Panc1 (cell line): ENCODE data around the gene MID1IP1. TPM values are rescaled to one million over a fixed set of nuclear protein-coding genes. Genes with fewer than 3 reads are reported as not detected.

Experiments used
- ATAC-seq: fragments of 200-7000 bp; cut with Tn5 transposase; 2 replicates; pipeline ENCODE4 v1.9.1; 2020; ENCODE audit warnings: mild to moderate bottlenecking, moderate library complexity
- BruUV-seq: library from RNA; stranded (reverse); fragments of 400-500 nt; replicated peaks from 2 replicates; lab custom pipeline; 2021; lab: Mats Ljungman, UMichigan
- CTCF ChIA-PET: fragments of 300-600 bp; sonication (Branson Sonifier 250); formaldehyde crosslinking; loops from one replicate; lab custom pipeline; 2022; ENCODE audit warnings: antibody characterized with exemption; lab: Charles Lee
- POLR2A ChIA-PET: fragments of 300-600 bp; sonication (Branson Sonifier 250); formaldehyde crosslinking; loops from one replicate; lab custom pipeline; 2022; ENCODE audit warnings: antibody characterized with exemption; lab: Charles Lee
- DNase-seq: peaks from one replicate; pipeline ENCODE4 v3.0.0-alpha.2; 2010; ENCODE audit warnings: low read depth, low spot score
- H3K27ac ChIP-seq: 2 replicates; pipeline ENCODE4 v1.5.1; 2011; ENCODE audit warnings: mild to moderate bottlenecking, low read length, inconsistent platforms
- H3K27me3 ChIP-seq: fragments of 200-500 bp; sonication (Bioruptor generic); 2 replicates; pipeline ENCODE4 v1.6.0; 2014; ENCODE audit warnings: low read length, inconsistent platforms; ENCODE audit not compliant: control insufficient read depth, insufficient read depth
- H3K36me3 ChIP-seq: fragments of 200-500 bp; sonication (Bioruptor generic); 2 replicates; pipeline ENCODE4 v1.5.1; 2014; ENCODE audit warnings: inconsistent platforms, mild to moderate bottlenecking, low read length, moderate library complexity; ENCODE audit not compliant: control insufficient read depth, insufficient read depth
- H3K4me1 ChIP-seq: 2 replicates; pipeline ENCODE4 v1.5.1; 2011; ENCODE audit warnings: inconsistent platforms, mild to moderate bottlenecking, low read length, moderate library complexity; ENCODE audit not compliant: control insufficient read depth, insufficient read depth
- H3K4me3 ChIP-seq, 2 experiments: 2 replicates each; pipeline ENCODE4 v1.5.1; 2011 to 2012; ENCODE audit warnings: low read depth in 2 of 2, low read length in 2 of 2, mild to moderate bottlenecking in 2 of 2, inconsistent platforms in 1 of 2, moderate library complexity in 1 of 2
- H3K9me3 ChIP-seq: fragments of 200-500 bp; sonication (Bioruptor generic); 2 replicates; pipeline ENCODE4 v1.5.1; 2014; ENCODE audit warnings: low read depth, mild to moderate bottlenecking, inconsistent platforms, low read length, moderate library complexity; ENCODE audit not compliant: control insufficient read depth, insufficient read depth
- CTCF ChIP-seq: fragments of 450-650 bp; IDR thresholded peaks from 2 replicates; pipeline ENCODE4 v1.5.1; 2017; ENCODE audit warnings: mild to moderate bottlenecking
- POLR2AphosphoS5 ChIP-seq: IDR thresholded peaks from 2 replicates; pipeline ENCODE4 v1.6.1; 2012; ENCODE audit warnings: mild to moderate bottlenecking, low read depth, low read length, moderate library complexity
- REST ChIP-seq, 2 experiments: IDR thresholded peaks; 2 replicates each; pipeline ENCODE4 v1.6.1; 2011 to 2012; ENCODE audit warnings: low read depth in 2 of 2, control low read depth in 1 of 2, low read length in 1 of 2, mild to moderate bottlenecking in 1 of 2, moderate library complexity in 1 of 2; ENCODE audit not compliant: insufficient read depth in 1 of 2
- SIN3A ChIP-seq: IDR thresholded peaks from 2 replicates; pipeline ENCODE4 v1.6.1; 2012; ENCODE audit warnings: low read depth, mild to moderate bottlenecking, low read length, moderate library complexity, borderline replicate concordance; ENCODE audit not compliant: insufficient read depth
- TCF7L2 ChIP-seq: IDR thresholded peaks from 2 replicates; pipeline ENCODE4 v1.6.1; 2011; ENCODE audit warnings: mild to moderate bottlenecking, low read depth, low read length, inconsistent platforms
- in situ Hi-C: cut with HindIII; loops from 2 replicates; pipeline ENCODE4 v1.10.0; 2016; ENCODE audit warnings: low sequenced_read_pairs, low pct_unique_long_range_greater_than_20kb
- intact Hi-C: fragments of 100-400 bp; cut with micrococcal nuclease; formaldehyde crosslinking; loops from one replicate; pipeline ENCODE4 v1.10.0; 2022; ENCODE audit not compliant: unreplicated experiment
- total RNA-seq: library from RNA; stranded (reverse); gene quantifications from one replicate; pipeline ENCODE4 v1.2.1, GENCODE V29; 2021; ENCODE audit not compliant: unreplicated experiment

Gene MID1IP1
- total RNA-seq, 1 experiment from 2014 or later: 14.0 TPM

GRCh38 chrX:38819163-38819562 is 17.9 kb downstream of the MID1IP1 start:
- in situ Hi-C loops (no loop called here), intact Hi-C loops (no loop called here)
- ATAC-seq: no peak
- H3K4me1 ChIP-seq: no peaks in the 10 kb centered on the region
- H3K27ac ChIP-seq: no peak overlapping the region
- ChIA-PET POLR2A (no interaction called here), CTCF (no interaction called here)
- TF ChIP-seq CTCF: no peak
- TF ChIP-seq SIN3A: no peak
- TF ChIP-seq POLR2AphosphoS5: no peak
- TF ChIP-seq REST (IDR thresholded peaks at IDR 0.05; ENCODE audit: insufficient read depth in 1 of 2, low read depth in 2 of 2, low read length in 1 of 2): no peak
- no peak for TF ChIP-seq TCF7L2
- no peak for DNase-seq
- no peaks in the 10 kb centered on the region for H3K36me3 ChIP-seq
- BruUV-seq: no TSS peak
- H3K9me3 ChIP-seq: no peaks in the 10 kb centered on the region
- no peaks in the 10 kb centered on the region for H3K27me3 ChIP-seq
- no peak overlapping the region for H3K4me3 ChIP-seq

GRCh38 chrX:38819709-38820108 is 18.4 kb downstream of the MID1IP1 start:
- BruUV-seq: no TSS peak
- no peaks in the 10 kb centered on the region for H3K4me1 ChIP-seq
- ChIA-PET POLR2A (no interaction called here), CTCF (no interaction called here)
- H3K36me3 ChIP-seq: no peaks in the 10 kb centered on the region
- H3K27ac ChIP-seq: no peak overlapping the region
- TF ChIP-seq POLR2AphosphoS5: no peak
- no peak for TF ChIP-seq TCF7L2
- no peak for TF ChIP-seq SIN3A
- TF ChIP-seq REST (IDR thresholded peaks at IDR 0.05; ENCODE audit: insufficient read depth in 1 of 2, low read depth in 2 of 2, low read length in 1 of 2): no peak
- no peak for TF ChIP-seq CTCF
- intact Hi-C loops: no loop called here
- DNase-seq (no peak), ATAC-seq (no peak)
- H3K9me3 ChIP-seq: no peaks in the 10 kb centered on the region
- in situ Hi-C loops: no loop called here
- H3K27me3 ChIP-seq: no peaks in the 10 kb centered on the region
- no peak overlapping the region for H3K4me3 ChIP-seq
